Prostate gland (tissue), 2 donors: ENCODE data around the gene PTPN2.

ENCODE experiments used
- CTCF ChIP-seq, 4 experiments: fragments of 200-600 bp in 2 of 4; fragments of 450-650 bp in 2 of 4; sonication (generic) in 2 of 4; IDR thresholded peaks; 1 replicate in 3 of 4; 2 replicates in 1 of 4; pipeline ENCODE4 v1.5.1; 2016 to 2019; ENCODE audit warnings: antibody characterized with exemption in 4 of 4, mild to moderate bottlenecking in 2 of 4, moderate library complexity in 2 of 4
- POLR2A ChIP-seq: fragments of 450-650 bp; IDR thresholded peaks from one replicate; pipeline ENCODE4 v1.6.1; 2016; ENCODE audit warnings: antibody characterized with exemption, mild to moderate bottlenecking

- TF ChIP-seq CTCF (IDR thresholded peaks at IDR 0.05) (no peak), POLR2A (no peak)
Measured at GRCh38 chr18:12862874-12863482, 21.1 kb downstream of the PTPN2 start.
